Fibroblast of gingiva (primary cell): ENCODE results near the gene THAP8.

Source experiments
- DNase-seq: peaks from one replicate; pipeline ENCODE4 v3.0.0-alpha.2; 2011; ENCODE audit warnings: low read depth

THAP8 gene

GRCh38 chr19:36054119-36054732, at the start of gene THAP8:
Gene THAP8 (minus strand): TSS chr19:36054285. CDS start chr19:36054217, 68 bp downstream.
- peak; percentile 99 for DNase-seq

GRCh38 chr19:36103040-36103626, 49.0 kb upstream of the THAP8 start:
- no peak for DNase-seq

- DNase-seq: no peak
These were observed 47.7 kb upstream of the THAP8 start for GRCh38 chr19:36101550-36102327.

GRCh38 chr19:36100476-36100875, 46.4 kb upstream of the THAP8 start:
- no peak for DNase-seq

DNA sequence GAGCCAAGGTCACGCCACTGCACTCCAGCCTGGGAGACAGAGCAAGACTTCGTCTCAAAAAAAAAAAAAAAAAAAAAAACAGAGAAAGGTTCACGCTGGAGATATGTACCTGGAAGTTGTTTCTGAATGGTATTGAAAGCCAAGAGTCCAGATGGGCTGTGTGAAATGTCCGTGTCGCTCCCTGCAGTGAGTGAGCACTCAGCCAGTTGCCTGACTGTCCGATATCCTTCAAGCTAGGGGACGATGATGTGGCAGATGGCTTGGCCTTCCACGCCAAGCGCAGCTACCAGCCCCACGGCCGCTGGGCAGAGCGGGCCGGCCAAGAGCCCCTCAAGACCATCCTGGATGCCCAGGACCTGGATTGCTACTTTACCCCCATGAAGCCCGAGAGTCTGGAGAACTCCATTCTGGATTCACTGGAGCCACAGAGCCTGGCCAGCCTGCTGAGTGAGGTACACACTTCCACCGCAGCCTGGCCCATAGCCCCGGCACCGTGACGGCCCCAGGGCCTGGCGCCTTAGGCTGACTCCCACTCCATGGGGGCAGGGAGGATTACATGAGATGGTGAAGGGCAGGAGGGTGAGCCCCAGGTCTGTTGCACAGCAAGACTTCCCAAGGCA, 45.2 kb upstream of the THAP8 start:
- no peak for DNase-seq

- no peak for DNase-seq
These were observed 43.0 kb upstream of the THAP8 start for GRCh38 chr19:36097036-36097435.

GRCh38 chr19:36093687-36094086, 39.6 kb upstream of the THAP8 start:
- DNase-seq: no peak

DNA sequence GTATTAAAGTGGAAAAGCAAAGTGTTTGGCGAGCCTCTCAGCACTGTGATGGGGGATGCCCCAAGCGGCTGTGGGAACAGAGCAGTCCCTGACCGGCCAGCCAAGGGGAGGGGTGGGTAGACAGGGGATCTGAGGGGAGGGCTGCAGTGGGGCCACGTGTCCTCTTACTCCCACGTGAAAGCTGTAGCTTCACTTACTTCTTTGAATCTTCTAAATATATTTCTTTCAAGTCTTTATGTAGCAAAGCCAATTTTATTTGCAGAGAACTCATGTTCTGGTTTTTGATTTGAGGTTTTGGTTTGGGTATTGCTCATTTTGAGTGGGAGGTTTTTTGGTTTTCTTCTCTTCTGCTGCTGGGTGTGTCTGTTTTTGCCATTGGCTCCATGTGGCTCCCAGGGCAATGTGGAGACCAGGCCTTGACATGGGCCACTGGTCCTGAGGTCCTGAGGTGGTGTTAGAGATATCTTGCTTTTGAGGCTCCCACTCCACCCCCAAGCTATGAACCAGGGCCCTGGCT, 39.1 kb upstream of the THAP8 start:
- no peak for DNase-seq

GRCh38 chr19:36092566-36092965, 38.5 kb upstream of the THAP8 start:
- DNase-seq: no peak

GRCh38 chr19:36090910-36091695, 37.0 kb upstream of the THAP8 start:
- DNase-seq: no peak

DNA sequence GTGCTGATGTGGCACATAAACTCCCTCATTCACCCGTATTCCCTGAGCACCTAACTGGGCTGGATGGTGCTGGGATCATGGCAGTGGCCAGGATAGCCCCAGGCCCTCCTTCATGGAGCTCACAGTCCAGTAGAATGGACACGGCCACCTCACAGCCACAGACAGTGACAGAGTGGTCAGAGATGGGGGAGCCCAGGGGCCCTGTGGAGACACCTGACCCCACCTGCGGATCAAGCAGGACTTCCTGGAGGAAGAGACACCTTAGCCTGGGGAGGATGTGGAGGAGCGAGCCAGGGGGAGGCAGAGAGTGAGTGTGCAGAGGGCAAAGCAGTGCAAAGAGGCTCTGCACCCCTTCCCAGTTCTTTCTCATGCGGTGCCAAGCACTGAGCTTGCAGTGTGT, 35.8 kb upstream of the THAP8 start:
- no peak for DNase-seq

GRCh38 chr19:36086326-36086725, 32.2 kb upstream of the THAP8 start:
- DNase-seq: no peak

- no peak for DNase-seq
These were observed 30.3 kb upstream of the THAP8 start for GRCh38 chr19:36084231-36085009.

DNA sequence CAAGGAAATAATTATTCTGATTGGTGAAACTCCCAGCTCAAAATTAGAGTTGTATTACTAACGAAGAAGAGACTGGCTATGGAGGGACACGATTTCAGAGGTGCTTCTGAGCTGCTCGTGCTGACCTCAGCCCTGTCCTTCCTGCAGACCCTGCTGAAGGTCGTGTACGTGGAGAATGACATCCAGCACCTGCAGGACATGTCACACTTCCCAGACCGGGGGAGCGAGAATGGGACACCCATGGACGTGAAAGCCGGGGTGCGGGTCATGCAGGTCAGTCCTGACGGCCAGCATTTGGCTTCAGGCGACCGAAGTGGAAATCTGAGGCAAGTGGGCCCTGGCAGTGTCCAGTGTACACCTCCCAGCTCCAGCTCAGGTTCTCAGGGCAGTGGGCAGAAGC, 28.8 kb upstream of the THAP8 start:
- no peak for DNase-seq

GRCh38 chr19:36081894-36082293, 27.8 kb upstream of the THAP8 start:
- peak; percentile 10 for DNase-seq

GRCh38 chr19:36081385-36081784, 27.3 kb upstream of the THAP8 start:
- DNase-seq: no peak

DNA sequence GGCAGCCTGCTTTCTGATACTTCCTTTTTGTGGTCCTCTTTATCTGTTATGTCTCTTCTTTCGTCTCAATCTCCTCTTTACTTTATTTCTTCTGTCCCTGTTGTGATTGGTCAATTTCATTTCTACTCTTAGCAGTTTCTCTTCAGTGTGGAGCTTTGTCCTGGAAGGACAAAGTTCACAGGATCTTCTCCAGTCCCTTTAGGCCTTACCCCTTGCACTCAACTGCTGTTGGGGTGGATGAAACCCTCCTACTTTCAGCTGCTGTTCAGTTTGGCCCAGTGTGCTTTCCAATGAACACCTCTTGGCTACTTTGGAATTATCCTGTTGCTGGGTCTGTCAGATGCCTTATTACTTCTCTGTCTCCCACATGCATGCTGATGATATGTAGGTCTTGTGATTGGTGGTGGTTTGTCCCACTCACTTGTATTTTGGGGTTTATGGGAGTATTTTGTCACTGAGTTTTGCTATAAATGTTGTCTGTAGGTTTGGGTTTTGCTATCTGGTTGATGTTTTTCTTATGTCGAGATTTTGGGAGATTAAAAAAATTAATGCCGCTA, 25.4 kb upstream of the THAP8 start:
- DNase-seq: no peak

GRCh38 chr19:36073121-36073876, 19.2 kb upstream of the THAP8 start:
- DNase-seq: no peak

DNA sequence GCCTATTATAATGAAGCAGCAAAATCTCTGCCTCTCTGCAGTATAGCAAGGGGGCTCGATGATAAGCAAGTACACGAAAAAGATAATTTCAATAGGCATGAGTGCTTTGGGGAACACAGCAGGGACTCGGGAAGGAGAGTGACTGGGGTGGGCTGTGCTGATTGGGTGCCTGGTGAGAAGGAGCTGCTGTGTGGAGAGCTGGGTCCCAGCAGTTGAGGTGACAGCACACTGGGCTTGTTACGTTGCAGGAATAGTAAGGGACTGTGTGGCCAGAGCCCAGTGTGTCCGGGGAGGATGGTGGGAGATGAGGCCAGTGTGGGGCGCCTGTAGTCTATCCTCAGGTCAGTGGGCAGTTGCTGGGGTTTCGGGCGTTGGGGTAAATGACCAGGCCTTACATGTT, 18.0 kb upstream of the THAP8 start:
- no peak for DNase-seq
